ENCODE data around the gene TEKT3.

DNA sequence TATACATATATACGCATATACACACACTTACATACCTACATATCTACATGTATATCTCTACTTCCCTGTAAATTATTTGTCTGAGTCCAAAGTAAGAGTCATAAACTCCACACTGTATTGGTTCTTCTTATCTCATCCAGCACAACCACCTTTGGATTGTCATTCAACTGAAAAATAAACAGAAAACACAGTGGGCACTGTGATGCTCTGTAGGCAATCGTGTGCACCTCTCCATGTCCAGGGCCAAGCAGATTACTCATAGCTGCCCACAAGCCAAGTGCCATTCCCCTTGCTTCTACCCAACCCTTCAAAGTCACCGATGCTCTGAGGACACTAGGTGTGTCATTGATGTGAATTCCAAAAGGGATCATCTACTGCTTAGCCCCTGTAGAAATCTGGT, 12.9 kb upstream of the TEKT3 start:
- TF ChIP-seq CTCF (IDR thresholded peaks at IDR 0.05) (no peak), ZFX (IDR thresholded peaks at IDR 0.05; ENCODE audit: borderline replicate concordance) (no peak)
